ENCODE measurements around the gene VAT1.
"Not testable (repeated sequence)": the region's sequence is repeated elsewhere in the genome, so short reads cannot be mapped to it uniquely, and the experiment has no call there.

VAT1 gene

GRCh38 chr17:43056051-43056450 is 33.9 kb upstream of the VAT1 start:
- H3K4me3 ChIP-seq (ENCODE audit: control insufficient read depth, low read depth, low read length): no peak overlapping the region
- TF ChIP-seq, protein P1, sequence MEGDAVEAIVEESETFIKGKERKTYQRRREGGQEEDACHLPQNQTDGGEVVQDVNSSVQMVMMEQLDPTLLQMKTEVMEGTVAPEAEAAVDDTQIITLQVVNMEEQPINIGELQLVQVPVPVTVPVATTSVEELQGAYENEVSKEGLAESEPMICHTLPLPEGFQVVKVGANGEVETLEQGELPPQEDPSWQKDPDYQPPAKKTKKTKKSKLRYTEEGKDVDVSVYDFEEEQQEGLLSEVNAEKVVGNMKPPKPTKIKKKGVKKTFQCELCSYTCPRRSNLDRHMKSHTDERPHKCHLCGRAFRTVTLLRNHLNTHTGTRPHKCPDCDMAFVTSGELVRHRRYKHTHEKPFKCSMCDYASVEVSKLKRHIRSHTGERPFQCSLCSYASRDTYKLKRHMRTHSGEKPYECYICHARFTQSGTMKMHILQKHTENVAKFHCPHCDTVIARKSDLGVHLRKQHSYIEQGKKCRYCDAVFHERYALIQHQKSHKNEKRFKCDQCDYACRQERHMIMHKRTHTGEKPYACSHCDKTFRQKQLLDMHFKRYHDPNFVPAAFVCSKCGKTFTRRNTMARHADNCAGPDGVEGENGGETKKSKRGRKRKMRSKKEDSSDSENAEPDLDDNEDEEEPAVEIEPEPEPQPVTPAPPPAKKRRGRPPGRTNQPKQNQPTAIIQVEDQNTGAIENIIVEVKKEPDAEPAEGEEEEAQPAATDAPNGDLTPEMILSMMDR (conservative IDR thresholded peaks at IDR 0.05; ENCODE audit: control insufficient read depth, insufficient read depth, low read depth, low read length): no peak
- no peak for DNase-seq (ENCODE audit: low read depth)

DNA sequence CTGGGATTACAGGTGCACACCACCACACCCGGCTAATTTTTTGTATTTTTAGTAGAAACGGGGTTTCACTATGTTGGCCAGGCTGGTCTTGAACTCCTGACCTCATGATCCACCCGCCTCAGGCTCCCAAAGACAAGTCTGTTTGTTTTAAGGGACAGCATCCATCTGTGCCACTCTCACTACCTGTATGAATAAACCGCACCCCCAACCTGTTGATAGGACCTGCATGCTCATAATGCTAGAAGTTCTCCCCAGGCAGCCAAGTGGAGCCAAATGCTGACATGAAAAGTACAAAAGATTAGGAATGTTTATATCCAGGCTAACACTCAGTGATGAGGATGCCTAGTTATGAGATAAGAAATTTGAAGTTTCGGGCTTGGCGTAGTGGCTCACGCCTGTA is 30.8 kb upstream of the VAT1 start:
- DNase-seq (ENCODE audit: low read depth); H3K4me3 ChIP-seq (ENCODE audit: control insufficient read depth, low read depth, low read length): not testable (repeated sequence)

GRCh38 chr17:43051969-43052368 is 29.8 kb upstream of the VAT1 start:
- no peak overlapping the region for H3K4me3 ChIP-seq (ENCODE audit: control insufficient read depth, low read depth, low read length)
- TF ChIP-seq, protein P1 (conservative IDR thresholded peaks at IDR 0.05; ENCODE audit: control insufficient read depth, insufficient read depth, low read depth, low read length): no peak
- DNase-seq (ENCODE audit: low read depth): no peak

- TF ChIP-seq, protein P1 (conservative IDR thresholded peaks at IDR 0.05; ENCODE audit: control insufficient read depth, insufficient read depth, low read depth, low read length): no peak
- no peak for DNase-seq (ENCODE audit: low read depth)
- no peak overlapping the region for H3K4me3 ChIP-seq (ENCODE audit: control insufficient read depth, low read depth, low read length)
These were observed 21.8 kb upstream of the VAT1 start for GRCh38 chr17:43044024-43044423.

GRCh38 chr17:43043307-43043706 is 21.1 kb upstream of the VAT1 start:
- DNase-seq (ENCODE audit: low read depth): no peak
- H3K4me3 ChIP-seq (ENCODE audit: control insufficient read depth, low read depth, low read length): no peak overlapping the region
- TF ChIP-seq, protein P1 (conservative IDR thresholded peaks at IDR 0.05; ENCODE audit: control insufficient read depth, insufficient read depth, low read depth, low read length): no peak

GRCh38 chr17:43042025-43042628 is 19.9 kb upstream of the VAT1 start:
- TF ChIP-seq, protein P1 (conservative IDR thresholded peaks at IDR 0.05; ENCODE audit: control insufficient read depth, insufficient read depth, low read depth, low read length): no peak
- no peak for DNase-seq (ENCODE audit: low read depth)
- H3K4me3 ChIP-seq (ENCODE audit: control insufficient read depth, low read depth, low read length): no peak overlapping the region

- H3K4me3 ChIP-seq (ENCODE audit: control insufficient read depth, low read depth, low read length): no peak overlapping the region
- DNase-seq (ENCODE audit: low read depth): no peak
- TF ChIP-seq, protein P1 (conservative IDR thresholded peaks at IDR 0.05; ENCODE audit: control insufficient read depth, insufficient read depth, low read depth, low read length): no peak
These were observed 18.5 kb upstream of the VAT1 start for GRCh38 chr17:43040655-43041054.
